ENCODE data around the gene SLC5A10.

SLC5A10 gene

GRCh38 chr17:18986541-18987229, 34.7 kb downstream of the SLC5A10 start:
- DNase-seq (ENCODE audit: low read depth), result no peak

GRCh38 chr17:18987230-18987610, 35.3 kb downstream of the SLC5A10 start:
- no peak for DNase-seq (ENCODE audit: low read depth)

- no peak for DNase-seq (ENCODE audit: low read depth)
Measured at GRCh38 chr17:18987862-18988545, 36.0 kb downstream of the SLC5A10 start.

GRCh38 chr17:18988546-18989173, 36.7 kb downstream of the SLC5A10 start:
- no peak for DNase-seq (ENCODE audit: low read depth)

- no peak for DNase-seq (ENCODE audit: low read depth)
Measured at GRCh38 chr17:18990331-18990730, 38.4 kb downstream of the SLC5A10 start.

- no peak for DNase-seq (ENCODE audit: low read depth)
Measured at GRCh38 chr17:18991531-18992315, 39.8 kb downstream of the SLC5A10 start.

- no peak for DNase-seq (ENCODE audit: low read depth)
Measured at GRCh38 chr17:18992454-18993130, 40.6 kb downstream of the SLC5A10 start.

- DNase-seq (ENCODE audit: low read depth), result no peak
Measured at GRCh38 chr17:18993905-18994526, 42.1 kb downstream of the SLC5A10 start.

GRCh38 chr17:18994631-18995030, 42.7 kb downstream of the SLC5A10 start:
- no peak for DNase-seq (ENCODE audit: low read depth)

GRCh38 chr17:18995220-18995619, 43.3 kb downstream of the SLC5A10 start:
- DNase-seq (ENCODE audit: low read depth), result no peak

- DNase-seq (ENCODE audit: low read depth), result no peak
Measured at GRCh38 chr17:18996458-18996857, 44.5 kb downstream of the SLC5A10 start.

GRCh38 chr17:18997650-18998196, 45.8 kb downstream of the SLC5A10 start:
- DNase-seq (ENCODE audit: low read depth), result no peak

GRCh38 chr17:18999394-18999793, 47.4 kb downstream of the SLC5A10 start:
- no peak for DNase-seq (ENCODE audit: low read depth)

GRCh38 chr17:18999911-19000310, 47.9 kb downstream of the SLC5A10 start:
- DNase-seq (ENCODE audit: low read depth), result no peak

GRCh38 chr17:19000531-19001325, 48.8 kb downstream of the SLC5A10 start:
- no peak for DNase-seq (ENCODE audit: low read depth)

GRCh38 chr17:19001907-19002590, 50.1 kb downstream of the SLC5A10 start:
- DNase-seq (ENCODE audit: low read depth), result no peak

GRCh38 chr17:19002805-19003542, 51.0 kb downstream of the SLC5A10 start:
- DNase-seq (ENCODE audit: low read depth), result no peak

- DNase-seq (ENCODE audit: low read depth), result no peak
Measured at GRCh38 chr17:19003543-19004420, 51.8 kb downstream of the SLC5A10 start.
